Measurements from ENCODE around the gene LMO3.

LMO3 gene

GRCh38 chr12:16604596-16605252 is 1.2 kb downstream of the LMO3 start:
- Histone ChIP-seq H3K4me1 (ENCODE audit: control insufficient read depth in 1 of 2, insufficient read depth in 1 of 2, low read depth in 1 of 2, low read length in 1 of 2) (no peaks in the 10 kb centered on the region), H3K9me3 (no peaks in the 10 kb centered on the region), H3K27me3 (peaks cover 73% of the 10 kb centered on the region), H3K36me3 (no peaks in the 10 kb centered on the region), H3K27ac (no peak overlapping the region), H3K4me3 (ENCODE audit: low read depth in 1 of 2, low read length in 1 of 2) (no peak overlapping the region)
- TF ChIP-seq CTCF (IDR thresholded peaks at IDR 0.05), result no peak

- Histone ChIP-seq H3K4me3 (ENCODE audit: low read depth in 1 of 2, low read length in 1 of 2) (no peak overlapping the region), H3K27me3 (peaks cover 66% of the 10 kb centered on the region), H3K27ac (no peak overlapping the region), H3K36me3 (no peaks in the 10 kb centered on the region), H3K9me3 (no peaks in the 10 kb centered on the region), H3K4me1 (ENCODE audit: control insufficient read depth in 1 of 2, insufficient read depth in 1 of 2, low read depth in 1 of 2, low read length in 1 of 2) (no peaks in the 10 kb centered on the region)
- TF ChIP-seq CTCF (IDR thresholded peaks at IDR 0.05), result no peak
Observed at GRCh38 chr12:16603916-16604575, 1.9 kb downstream of the LMO3 start.

- TF ChIP-seq CTCF (IDR thresholded peaks at IDR 0.05), result no peak
- Histone ChIP-seq H3K27ac (no peak overlapping the region), H3K4me1 (ENCODE audit: control insufficient read depth in 1 of 2, insufficient read depth in 1 of 2, low read depth in 1 of 2, low read length in 1 of 2) (no peaks in the 10 kb centered on the region), H3K36me3 (no peaks in the 10 kb centered on the region), H3K9me3 (no peaks in the 10 kb centered on the region), H3K4me3 (ENCODE audit: low read depth in 1 of 2, low read length in 1 of 2) (no peak overlapping the region), H3K27me3 (peaks cover 60% of the 10 kb centered on the region)
Observed at GRCh38 chr12:16603260-16603915, 2.6 kb downstream of the LMO3 start.

- H3K36me3 ChIP-seq, result no peaks in the 10 kb centered on the region
- peaks cover 50% of the 10 kb centered on the region for H3K27me3 ChIP-seq
- no peaks in the 10 kb centered on the region for H3K4me1 ChIP-seq (ENCODE audit: control insufficient read depth in 1 of 2, insufficient read depth in 1 of 2, low read depth in 1 of 2, low read length in 1 of 2)
- no peak overlapping the region for H3K4me3 ChIP-seq (ENCODE audit: low read depth in 1 of 2, low read length in 1 of 2)
- TF ChIP-seq CTCF (IDR thresholded peaks at IDR 0.05), result no peak
- H3K27ac ChIP-seq, result no peak overlapping the region
- H3K9me3 ChIP-seq, result no peaks in the 10 kb centered on the region
Observed at GRCh38 chr12:16602412-16602811, 3.5 kb downstream of the LMO3 start.

- H3K4me1 ChIP-seq (ENCODE audit: control insufficient read depth in 1 of 2, insufficient read depth in 1 of 2, low read depth in 1 of 2, low read length in 1 of 2), result no peaks in the 10 kb centered on the region
- H3K4me3 ChIP-seq (ENCODE audit: low read depth in 1 of 2, low read length in 1 of 2), result no peak overlapping the region
- TF ChIP-seq CTCF (IDR thresholded peaks at IDR 0.05), result no peak
- no peaks in the 10 kb centered on the region for H3K9me3 ChIP-seq
- peaks cover 31% of the 10 kb centered on the region for H3K27me3 ChIP-seq
- no peak overlapping the region for H3K27ac ChIP-seq
- no peaks in the 10 kb centered on the region for H3K36me3 ChIP-seq
Observed at GRCh38 chr12:16600525-16600924, 5.4 kb downstream of the LMO3 start.

Measured in neutrophil (primary cell).